ENCODE data around the gene DUSP1. TPM values are rescaled to one million over a fixed set of nuclear protein-coding genes. Genes with fewer than 3 reads are reported as not detected.
A peak's percentile ranks its signal among the peaks of the same experiment; 100 is the strongest.

DUSP1 gene
- total and polyA plus RNA-seq, 9 of the 15 experiments (the other 6 are each of a cell fraction or from before 2014, with no cell fraction given), result 2.1 to 14.2 (median 8.5) TPM

DNA sequence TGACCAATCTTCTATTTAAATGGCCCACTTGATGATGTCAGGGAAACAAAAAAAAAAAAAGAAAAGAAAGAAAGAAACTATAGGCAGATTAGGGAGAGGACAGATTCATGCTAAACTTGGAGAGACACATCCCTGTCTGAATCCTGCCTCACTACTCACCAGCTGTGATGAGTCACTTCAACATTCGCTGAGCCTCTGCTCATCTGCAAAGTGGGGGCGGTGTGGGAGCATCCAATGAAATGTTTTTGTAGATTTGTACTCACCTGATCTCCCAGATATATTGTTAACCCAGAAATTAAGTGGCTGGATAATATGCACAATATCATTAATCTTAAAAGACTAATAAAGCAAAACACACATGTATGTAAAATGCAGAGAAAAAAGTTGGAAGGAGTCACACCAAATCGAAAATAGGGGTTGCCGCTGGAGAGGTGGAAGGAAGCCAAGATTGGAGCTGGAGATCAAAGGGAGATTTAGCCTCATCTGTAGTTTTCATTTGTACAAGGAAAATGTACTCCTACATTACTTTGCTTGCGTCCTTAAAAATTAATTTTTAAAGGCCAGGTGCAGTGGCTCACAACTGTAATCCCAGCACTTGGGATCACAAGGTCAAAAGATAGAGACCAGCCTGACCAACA lies 46.0 kb upstream of the DUSP1 start (continued):
- TF ChIP-seq, protein P1, sequence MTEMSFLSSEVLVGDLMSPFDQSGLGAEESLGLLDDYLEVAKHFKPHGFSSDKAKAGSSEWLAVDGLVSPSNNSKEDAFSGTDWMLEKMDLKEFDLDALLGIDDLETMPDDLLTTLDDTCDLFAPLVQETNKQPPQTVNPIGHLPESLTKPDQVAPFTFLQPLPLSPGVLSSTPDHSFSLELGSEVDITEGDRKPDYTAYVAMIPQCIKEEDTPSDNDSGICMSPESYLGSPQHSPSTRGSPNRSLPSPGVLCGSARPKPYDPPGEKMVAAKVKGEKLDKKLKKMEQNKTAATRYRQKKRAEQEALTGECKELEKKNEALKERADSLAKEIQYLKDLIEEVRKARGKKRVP (CRISPR knock-in tag; IDR thresholded peaks at IDR 0.05), result no peak
- no peak for TF ChIP-seq SIX5 (IDR thresholded peaks at IDR 0.05; ENCODE audit: borderline replicate concordance in 1 of 2, insufficient read depth in 1 of 2, low read depth in 1 of 2, low read length in 2 of 2)
- no peak for TF ChIP-seq ZNF76 (CRISPR knock-in tag; IDR thresholded peaks at IDR 0.05; ENCODE audit: borderline replicate concordance)
- TF ChIP-seq RAD51 (IDR thresholded peaks at IDR 0.05; ENCODE audit: borderline replicate concordance, low read depth), result no peak
- TF ChIP-seq HMG20B (CRISPR knock-in tag; IDR thresholded peaks at IDR 0.05), result no peak
- 0 out of 2 replicates have a peak, but pooled peaks have one; percentile 10 for TF ChIP-seq SOX6 (IDR thresholded peaks at IDR 0.05)
- no peak for TF ChIP-seq ZNF79 (CRISPR knock-in tag; IDR thresholded peaks at IDR 0.05; ENCODE audit: low read depth)
- no peak for TF ChIP-seq FOXJ2 (tag; IDR thresholded peaks at IDR 0.05)
- TF ChIP-seq KAT2B (IDR thresholded peaks at IDR 0.05; ENCODE audit: low read depth, low read length), result no peak
- no peak for TF ChIP-seq CC2D1A (IDR thresholded peaks at IDR 0.05)
- no peak for TF ChIP-seq STAT5A (IDR thresholded peaks at IDR 0.05; ENCODE audit: borderline replicate concordance, low read length)
- no peak for TF ChIP-seq RBFOX2 (IDR thresholded peaks at IDR 0.05; ENCODE audit: low read depth, low read length)
- peak; percentile 90 for TF ChIP-seq FOSL1 (tag; conservative IDR thresholded peaks at IDR 0.05)
- TF ChIP-seq HDAC1 (IDR thresholded peaks at IDR 0.05), result 0 out of 4 replicates have a peak, but pooled peaks of 1 of the 2 experiments have one; percentile 37
- no peak for TF ChIP-seq ZNF436 (CRISPR knock-in tag; IDR thresholded peaks at IDR 0.05)
- no peak for TF ChIP-seq ZNF143 (CRISPR knock-in tag; IDR thresholded peaks at IDR 0.05)
- TF ChIP-seq BCLAF1 (IDR thresholded peaks at IDR 0.05; ENCODE audit: borderline replicate concordance in 1 of 2, control insufficient read depth in 1 of 2, low read depth in 2 of 2, low read length in 1 of 2), result no peak
